ENCODE data around the gene SMIM23.

Gene SMIM23

DNA sequence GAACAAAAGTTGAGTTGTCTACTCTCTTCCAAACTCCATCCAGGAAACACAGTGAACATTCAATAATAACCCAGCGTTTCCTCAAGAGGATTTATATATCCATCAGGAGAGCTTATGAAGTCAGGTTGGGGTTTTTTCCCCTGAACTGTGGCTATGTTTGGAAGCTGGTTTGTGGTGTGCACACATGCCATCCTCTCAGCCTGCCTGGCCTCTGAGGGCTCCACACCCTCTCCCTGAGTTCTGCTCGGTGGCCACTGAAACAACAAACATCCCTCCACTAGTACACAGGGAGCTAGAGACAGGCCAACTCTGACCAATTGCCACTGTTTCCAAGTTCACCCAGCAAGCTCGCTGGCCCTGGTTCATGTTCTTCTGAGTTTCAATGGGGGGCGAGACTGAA, 35.7 kb downstream of the SMIM23 start:
- DNase-seq = no peak

DNA sequence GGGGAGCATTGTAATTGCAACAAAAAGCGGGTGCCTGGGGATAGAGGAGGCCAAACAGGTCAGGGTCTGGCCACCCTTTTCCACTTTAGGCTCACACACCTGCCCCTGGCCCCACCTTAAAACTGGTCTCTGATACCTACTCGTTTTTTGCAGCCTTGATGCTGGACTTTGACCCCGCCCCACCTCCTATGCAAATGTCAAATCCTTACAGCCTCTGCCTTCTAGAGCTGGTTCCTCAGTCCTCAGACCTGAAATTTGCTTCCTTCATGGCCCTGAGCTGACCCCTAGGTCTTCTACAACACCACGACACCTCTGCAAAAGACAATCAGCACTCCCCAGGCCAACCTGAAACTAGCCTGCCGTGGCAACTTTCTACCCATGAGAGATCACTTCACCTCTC, 37.7 kb downstream of the SMIM23 start:
- no peak for DNase-seq

DNA sequence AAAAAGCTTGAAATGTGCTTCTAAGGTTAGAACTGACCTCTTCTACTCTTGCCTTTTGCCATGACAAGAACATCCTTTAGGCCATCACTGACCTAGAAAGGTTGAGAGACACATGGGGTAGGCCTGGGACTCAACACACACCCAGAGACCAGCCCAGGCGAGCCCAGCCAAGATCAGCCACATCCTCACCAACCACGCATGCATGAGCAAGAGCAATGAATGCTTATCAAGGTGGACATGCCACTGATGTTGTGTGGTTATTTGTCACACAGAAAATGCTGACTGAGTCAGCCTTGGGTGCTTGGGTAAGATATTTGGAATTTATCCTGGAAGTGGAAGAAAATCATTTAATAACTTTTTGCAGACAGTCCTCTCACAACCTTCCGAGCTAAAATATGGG, 39.4 kb downstream of the SMIM23 start:
- DNase-seq = no peak

DNA sequence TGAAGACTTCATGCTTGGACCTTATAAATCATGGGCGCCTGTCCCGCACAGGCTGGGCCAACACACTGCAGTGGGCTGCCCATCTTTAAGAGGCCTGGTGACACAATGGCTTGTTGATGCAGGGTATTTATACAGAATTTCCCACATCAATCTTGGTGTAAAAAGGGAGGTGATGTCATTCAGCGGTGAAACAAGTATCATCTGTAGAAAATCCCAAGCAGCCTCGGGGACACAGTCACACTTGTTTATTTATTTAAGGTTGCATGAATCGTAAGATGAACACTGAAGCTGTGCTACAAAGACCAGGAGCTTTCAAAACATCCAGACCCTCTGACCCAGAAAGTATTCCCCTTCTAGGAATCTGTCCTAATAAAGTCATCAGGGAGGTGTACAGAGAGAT, 40.5 kb downstream of the SMIM23 start:
- no peak for DNase-seq

DNA sequence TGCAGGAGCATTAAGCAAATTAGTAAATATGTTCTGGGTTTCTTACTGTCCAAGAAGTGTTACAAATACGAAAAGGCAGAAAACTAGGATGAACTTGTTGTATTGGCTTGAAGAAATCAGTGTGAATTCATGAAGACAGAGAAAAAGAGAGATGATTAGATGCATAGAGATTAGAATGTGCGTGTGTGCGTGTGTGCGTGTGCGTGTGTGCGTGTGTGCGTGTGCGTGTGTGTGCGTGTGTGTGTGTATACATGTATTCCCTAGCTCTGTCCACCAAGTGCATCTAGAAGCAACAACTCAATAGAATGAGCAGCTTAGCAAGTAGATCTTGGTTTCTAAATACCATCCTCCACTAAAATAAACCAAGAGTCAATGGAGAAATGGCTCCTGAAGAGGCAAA, 41.5 kb downstream of the SMIM23 start:
- no peak for DNase-seq

DNA sequence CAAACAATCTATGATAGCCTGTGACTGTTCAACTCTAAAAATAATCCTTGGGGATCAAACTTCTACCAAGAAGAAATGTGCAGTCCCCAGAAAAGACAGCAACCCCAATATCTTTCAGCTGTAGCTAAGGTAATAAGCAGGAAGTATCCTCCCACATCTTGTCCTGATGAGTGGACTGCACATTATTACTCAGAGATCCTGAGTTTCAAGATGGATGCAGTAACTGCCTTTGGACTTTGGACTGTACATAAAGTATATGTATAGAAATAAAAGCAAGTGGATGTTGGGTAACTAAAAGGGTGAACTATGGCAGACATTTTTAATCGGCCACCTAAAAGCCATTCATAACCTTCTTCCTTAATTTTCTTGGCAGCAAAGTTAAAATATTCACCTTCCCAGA, 45.1 kb downstream of the SMIM23 start:
- DNase-seq = no peak

DNA sequence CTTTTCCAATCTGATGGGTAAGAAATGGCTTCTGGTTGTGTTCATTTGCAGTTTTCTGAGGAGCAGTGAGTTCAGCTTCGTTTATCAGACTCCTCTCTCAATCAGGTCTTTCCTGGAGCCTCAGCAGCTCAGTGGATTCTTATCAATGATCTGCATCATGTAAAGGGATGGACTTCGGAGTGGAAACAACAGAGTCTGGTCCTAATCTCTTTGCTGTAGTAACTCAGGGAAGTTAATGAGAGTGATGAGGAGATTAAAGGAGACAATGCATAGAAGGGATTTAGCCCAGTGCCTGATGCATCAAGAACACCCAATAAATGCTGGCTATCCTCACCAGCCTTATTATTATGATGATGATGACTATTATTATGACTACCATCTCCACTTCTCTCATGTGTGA, 47.2 kb downstream of the SMIM23 start:
- no peak for DNase-seq

DNA sequence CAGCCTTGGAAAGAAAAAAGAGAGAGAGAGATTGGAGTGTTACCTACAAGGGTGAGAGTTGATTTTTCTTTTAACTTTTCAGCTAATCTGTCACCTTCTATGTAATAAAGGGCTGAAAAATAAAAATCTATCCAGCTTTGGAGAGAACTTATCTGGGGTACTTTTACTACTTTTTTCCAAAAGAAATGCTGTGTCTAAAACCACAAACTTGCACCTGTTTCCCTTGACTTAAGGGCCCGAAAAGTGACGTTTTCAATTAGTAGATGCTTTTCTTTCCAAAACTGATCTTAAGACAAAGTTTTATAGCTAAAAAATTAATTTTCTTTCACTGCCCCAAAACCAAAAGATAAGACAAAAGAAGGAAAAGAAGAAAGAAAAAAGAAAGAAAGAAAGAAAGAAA, 48.8 kb downstream of the SMIM23 start:
- DNase-seq = no peak

DNA sequence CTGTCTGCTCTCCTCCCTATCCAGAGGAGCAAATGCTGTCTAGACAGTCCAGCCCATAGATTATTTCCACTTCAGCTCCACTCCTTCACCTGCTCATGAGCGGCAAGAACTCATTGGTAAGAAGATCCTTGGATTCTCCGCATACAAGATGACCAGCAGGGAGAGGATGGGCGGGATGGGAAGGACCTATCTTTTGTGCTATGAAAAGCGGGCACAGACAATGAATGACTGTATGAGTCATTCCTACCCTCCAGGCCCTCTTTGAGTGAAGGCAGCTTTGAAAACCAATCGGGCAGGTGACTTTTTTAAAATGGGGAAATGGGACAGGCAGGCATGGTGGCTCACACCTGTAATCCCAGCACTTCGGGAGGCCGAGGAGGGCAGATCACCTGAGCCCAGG, 49.4 kb downstream of the SMIM23 start:
- DNase-seq = no peak

DNA sequence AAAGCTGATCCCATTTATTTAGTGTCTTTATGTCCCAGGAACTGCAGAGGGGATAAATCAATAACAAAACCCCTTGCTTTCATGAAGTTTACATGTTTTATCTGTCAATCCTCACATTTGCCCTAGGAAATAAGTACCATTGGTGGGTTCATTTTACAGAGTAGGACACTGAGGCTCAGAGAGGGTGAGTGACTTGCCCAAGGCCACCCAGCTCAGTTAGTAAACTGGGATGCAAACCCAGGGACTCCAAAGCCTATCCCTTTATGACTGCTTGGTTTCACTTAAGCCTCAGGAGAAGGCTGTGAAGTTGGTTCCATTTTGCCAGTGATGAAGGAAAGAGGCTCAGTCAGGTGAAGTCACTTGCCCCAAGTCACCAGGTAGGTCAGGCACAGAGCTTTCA, 51.9 kb downstream of the SMIM23 start:
- DNase-seq = no peak

DNA sequence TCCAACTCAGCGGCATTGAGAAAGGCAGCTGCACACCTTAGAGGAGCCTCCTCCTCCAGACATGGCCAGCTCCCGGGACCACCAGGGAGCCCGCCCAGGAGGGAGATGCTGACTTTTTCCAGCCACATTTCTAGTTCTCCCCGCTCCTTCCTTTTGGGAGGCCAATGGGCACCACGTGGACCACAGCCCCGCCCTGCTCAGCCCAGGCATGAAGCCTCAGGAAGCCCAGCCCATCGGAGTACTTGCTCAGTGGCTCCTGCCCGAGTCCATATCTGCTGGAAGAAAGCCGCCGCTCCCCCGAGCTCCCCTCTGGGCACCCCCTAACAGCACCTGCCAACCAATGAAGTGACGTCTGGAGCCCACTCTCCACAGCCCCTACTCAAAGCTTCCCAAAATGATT, 52.4 kb downstream of the SMIM23 start:
- no peak for DNase-seq

DNA sequence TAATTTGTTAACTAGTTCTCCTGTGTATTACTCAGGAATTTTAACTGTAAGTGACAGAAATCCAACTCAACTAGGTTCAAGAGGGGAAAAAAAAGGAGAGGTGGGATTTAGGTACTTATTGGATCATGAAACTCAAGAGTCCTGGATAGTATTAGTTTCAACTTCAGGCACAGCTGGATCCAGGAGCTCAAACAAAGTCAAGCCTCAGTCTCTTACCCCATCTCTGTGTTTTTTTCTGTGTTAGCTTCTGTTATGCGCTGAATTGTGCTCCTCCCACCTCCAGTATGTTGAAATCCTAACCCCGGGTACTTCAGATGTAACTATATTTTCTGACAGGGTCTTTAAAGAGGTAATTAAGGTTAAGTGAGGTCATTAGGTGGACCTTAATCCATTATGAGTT, 53.5 kb downstream of the SMIM23 start:
- no peak for DNase-seq

DNA sequence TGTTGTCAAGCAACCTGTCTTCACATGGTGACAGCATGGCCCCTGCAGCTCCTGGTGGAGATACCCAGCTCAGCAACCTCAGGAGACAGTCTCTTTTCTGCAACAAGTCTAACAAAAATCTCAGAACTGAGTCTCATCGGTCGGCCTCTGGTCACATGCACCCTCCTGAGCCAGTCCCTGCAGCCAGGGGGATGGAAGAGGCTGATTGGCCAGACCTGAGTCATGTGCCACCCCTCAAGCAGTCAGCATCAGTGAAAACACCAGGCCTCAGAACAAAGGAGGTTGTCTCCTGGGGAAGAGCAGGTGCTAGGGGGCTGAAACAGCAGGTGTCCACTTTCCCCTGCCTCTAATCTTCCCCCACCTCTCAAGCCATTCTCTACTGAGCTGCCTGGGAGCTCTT, 54.4 kb downstream of the SMIM23 start:
- DNase-seq = no peak

Measured in effector CD4-positive, alpha-beta T cell (primary cell).